Keratinocyte (primary cell): Measurements from ENCODE around the gene CAPN1. TPM values are rescaled to one million over a fixed set of nuclear protein-coding genes. Genes with fewer than 3 reads are reported as not detected.

ENCODE experiments used
- DNase-seq: peaks from one replicate; pipeline ENCODE4 v3.0.0-alpha.2; 2011; ENCODE audit warnings: low read depth, missing footprints, low spot score
- FAIRE-seq: peaks from 2 replicates; lab custom pipeline; 2011; peaks lifted over from hg19 to GRCh38; lab: Jason Lieb, UNC
- H2AFZ ChIP-seq: 2 replicates; pipeline ENCODE4 v1.6.0; 2012; ENCODE audit warnings: low read length, control low read depth, inconsistent platforms; ENCODE audit not compliant: control insufficient read depth
- H3K27ac ChIP-seq: 2 replicates; pipeline ENCODE4 v1.5.1; 2011; ENCODE audit warnings: low read length; ENCODE audit not compliant: control insufficient read depth, insufficient read depth
- H3K27me3 ChIP-seq: 3 replicates; pipeline ENCODE4 v1.6.0; 2011; ENCODE audit warnings: low read length; ENCODE audit not compliant: control insufficient read depth, insufficient read depth; ENCODE audit errors: extremely low read depth
- H3K36me3 ChIP-seq, 2 experiments: 2 replicates in 1 of 2; 3 replicates in 1 of 2; pipeline ENCODE4 v1.5.1; 2011; ENCODE audit warnings: low read length in 2 of 2, mild to moderate bottlenecking in 1 of 2; ENCODE audit not compliant: control insufficient read depth in 2 of 2, insufficient read depth in 2 of 2; ENCODE audit errors: extremely low read depth in 1 of 2
- H3K4me1 ChIP-seq: 3 replicates; pipeline ENCODE4 v1.5.1; 2011; ENCODE audit warnings: low read length; ENCODE audit not compliant: control insufficient read depth, insufficient read depth; ENCODE audit errors: extremely low read depth
- H3K4me2 ChIP-seq: 3 replicates; pipeline ENCODE4 v1.6.0; 2011; ENCODE audit warnings: low read depth, low read length; ENCODE audit not compliant: control insufficient read depth, insufficient read depth; ENCODE audit errors: extremely low read depth
- H3K4me3 ChIP-seq, 3 experiments: fragments of 200-600 bp in 1 of 3; sonication (generic) in 1 of 3; 2 replicates in 2 of 3; 3 replicates in 1 of 3; pipeline ENCODE4 v1.5.1; 2011 to 2016; ENCODE audit warnings: low read length in 3 of 3, mild to moderate bottlenecking in 3 of 3, control low read depth in 2 of 3, inconsistent platforms in 1 of 3, low read depth in 1 of 3, mixed read lengths in 1 of 3, mixed run types in 1 of 3, moderate library complexity in 1 of 3; ENCODE audit not compliant: control insufficient read depth in 2 of 3, insufficient read depth in 2 of 3; ENCODE audit errors: extremely low read depth in 1 of 3
- H3K79me2 ChIP-seq: 2 replicates; pipeline ENCODE4 v1.6.0; 2012; ENCODE audit warnings: low read length; ENCODE audit not compliant: control insufficient read depth, insufficient read depth
- H3K9ac ChIP-seq: 3 replicates; pipeline ENCODE4 v1.6.0; 2011; ENCODE audit warnings: low read length; ENCODE audit not compliant: control insufficient read depth, insufficient read depth; ENCODE audit errors: extremely low read depth
- H3K9me1 ChIP-seq: 3 replicates; pipeline ENCODE4 v1.6.0; 2011; ENCODE audit warnings: low read length; ENCODE audit not compliant: control insufficient read depth, insufficient read depth; ENCODE audit errors: extremely low read depth
- H3K9me3 ChIP-seq: 2 replicates; pipeline ENCODE4 v1.5.1; 2012; ENCODE audit warnings: low read depth, low read length; ENCODE audit not compliant: control insufficient read depth
- H4K20me1 ChIP-seq: 3 replicates; pipeline ENCODE4 v1.6.0; 2011; ENCODE audit warnings: low read length; ENCODE audit not compliant: control insufficient read depth, insufficient read depth; ENCODE audit errors: extremely low read depth
- EZH2 ChIP-seq: IDR thresholded peaks from one replicate; pipeline ENCODE4 v1.6.1; 2012; ENCODE audit warnings: inconsistent platforms, mild to moderate bottlenecking, low read length, moderate library complexity
- dilution Hi-C: fragments of 300-500 bp; cut with MboI; formaldehyde crosslinking; loops from one replicate; pipeline ENCODE4 v1.7.0; 2020; ENCODE audit warnings: low sequenced_read_pairs; ENCODE audit not compliant: extremely low pct_ligation_motif_present
- polyA plus RNA-seq, 5 experiments: library from polyadenylated mRNA; depleted of rRNA in 3 of 5; stranded (reverse) in 3 of 5; stranded (forward) in 1 of 5; unstranded in 1 of 5; fragments of >200 nt; gene quantifications; 1 replicate in 1 of 5; 2 replicates in 3 of 5; 3 replicates in 1 of 5; pipeline versions ENCODE4 v1.2.1 to v1.2.3, GENCODE V29; 2011 to 2012; ENCODE audit warnings: missing spikeins in 2 of 5, low read depth in 1 of 5, low replicate concordance in 1 of 5
- TF ChIP-seq, protein P1 (sequence below), 3 experiments: IDR thresholded peaks in 1 of 3; conservative IDR thresholded peaks in 1 of 3; optimal IDR thresholded peaks in 1 of 3; 2 replicates in 2 of 3; 3 replicates in 1 of 3; pipeline versions ENCODE3 to v1.5.1; 2011; ENCODE audit warnings: low read length in 3 of 3, mild to moderate bottlenecking in 3 of 3, moderate library complexity in 2 of 3, control low read depth in 1 of 3, inconsistent platforms in 1 of 3; ENCODE audit not compliant: insufficient read depth in 2 of 3; ENCODE audit errors: extremely low read depth in 1 of 3

CAPN1 gene
- polyA plus RNA-seq, 1 donor (not counting 4 experiments of a cell fraction or from before 2014, with no cell fraction given) = 250 TPM

DNA sequence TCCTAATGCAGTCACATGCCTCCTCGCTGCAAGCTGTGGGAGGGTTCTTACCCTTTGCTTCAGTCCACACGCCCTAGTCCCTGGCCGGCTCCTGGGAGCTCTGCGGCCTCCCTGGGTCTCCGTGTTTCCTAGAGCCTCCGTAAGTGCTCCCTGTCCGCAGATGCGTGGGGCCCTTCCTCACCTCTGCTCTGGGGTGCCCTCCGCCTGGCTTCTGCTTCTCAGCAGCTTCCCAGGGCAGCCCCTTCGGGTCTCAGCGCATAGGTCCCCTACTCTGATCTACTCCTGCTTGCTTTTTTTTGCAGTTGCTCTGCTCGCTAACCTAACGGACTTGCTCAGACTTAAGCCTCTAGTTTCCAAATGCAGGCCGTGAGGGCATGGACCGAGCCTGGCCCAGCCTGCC is 22.4 kb downstream of the CAPN1 start:
- Histone ChIP-seq H3K4me3 (no peak overlapping the region), H3K79me2 (peaks cover 4% of the 10 kb centered on the region), H3K9me1 (no peaks in the 10 kb centered on the region), H2AFZ (no peak overlapping the region), H3K9ac (no peak overlapping the region), H4K20me1 (peaks cover 6% of the 10 kb centered on the region), H3K27me3 (no peaks in the 10 kb centered on the region), H3K4me2 (no peak overlapping the region), H3K4me1 (no peaks in the 10 kb centered on the region), H3K36me3 (peaks cover 45 to 58% of the 10 kb centered on the region in 2 experiments), H3K9me3 (no peaks in the 10 kb centered on the region), H3K27ac (no peak overlapping the region)
- DNase-seq (no peak), FAIRE-seq (no peak)
- TF ChIP-seq, protein P1, sequence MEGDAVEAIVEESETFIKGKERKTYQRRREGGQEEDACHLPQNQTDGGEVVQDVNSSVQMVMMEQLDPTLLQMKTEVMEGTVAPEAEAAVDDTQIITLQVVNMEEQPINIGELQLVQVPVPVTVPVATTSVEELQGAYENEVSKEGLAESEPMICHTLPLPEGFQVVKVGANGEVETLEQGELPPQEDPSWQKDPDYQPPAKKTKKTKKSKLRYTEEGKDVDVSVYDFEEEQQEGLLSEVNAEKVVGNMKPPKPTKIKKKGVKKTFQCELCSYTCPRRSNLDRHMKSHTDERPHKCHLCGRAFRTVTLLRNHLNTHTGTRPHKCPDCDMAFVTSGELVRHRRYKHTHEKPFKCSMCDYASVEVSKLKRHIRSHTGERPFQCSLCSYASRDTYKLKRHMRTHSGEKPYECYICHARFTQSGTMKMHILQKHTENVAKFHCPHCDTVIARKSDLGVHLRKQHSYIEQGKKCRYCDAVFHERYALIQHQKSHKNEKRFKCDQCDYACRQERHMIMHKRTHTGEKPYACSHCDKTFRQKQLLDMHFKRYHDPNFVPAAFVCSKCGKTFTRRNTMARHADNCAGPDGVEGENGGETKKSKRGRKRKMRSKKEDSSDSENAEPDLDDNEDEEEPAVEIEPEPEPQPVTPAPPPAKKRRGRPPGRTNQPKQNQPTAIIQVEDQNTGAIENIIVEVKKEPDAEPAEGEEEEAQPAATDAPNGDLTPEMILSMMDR (optimal IDR thresholded peaks at IDR 0.05 in 1 of 3, IDR thresholded peaks at IDR 0.05 in 1 of 3, conservative IDR thresholded peaks at IDR 0.05 in 1 of 3; ENCODE audit: extremely low read depth in 1 of 3, insufficient read depth in 2 of 3, low read length in 3 of 3) = no peak
- no peak for TF ChIP-seq EZH2
- dilution Hi-C loops = no loop called here

DNA sequence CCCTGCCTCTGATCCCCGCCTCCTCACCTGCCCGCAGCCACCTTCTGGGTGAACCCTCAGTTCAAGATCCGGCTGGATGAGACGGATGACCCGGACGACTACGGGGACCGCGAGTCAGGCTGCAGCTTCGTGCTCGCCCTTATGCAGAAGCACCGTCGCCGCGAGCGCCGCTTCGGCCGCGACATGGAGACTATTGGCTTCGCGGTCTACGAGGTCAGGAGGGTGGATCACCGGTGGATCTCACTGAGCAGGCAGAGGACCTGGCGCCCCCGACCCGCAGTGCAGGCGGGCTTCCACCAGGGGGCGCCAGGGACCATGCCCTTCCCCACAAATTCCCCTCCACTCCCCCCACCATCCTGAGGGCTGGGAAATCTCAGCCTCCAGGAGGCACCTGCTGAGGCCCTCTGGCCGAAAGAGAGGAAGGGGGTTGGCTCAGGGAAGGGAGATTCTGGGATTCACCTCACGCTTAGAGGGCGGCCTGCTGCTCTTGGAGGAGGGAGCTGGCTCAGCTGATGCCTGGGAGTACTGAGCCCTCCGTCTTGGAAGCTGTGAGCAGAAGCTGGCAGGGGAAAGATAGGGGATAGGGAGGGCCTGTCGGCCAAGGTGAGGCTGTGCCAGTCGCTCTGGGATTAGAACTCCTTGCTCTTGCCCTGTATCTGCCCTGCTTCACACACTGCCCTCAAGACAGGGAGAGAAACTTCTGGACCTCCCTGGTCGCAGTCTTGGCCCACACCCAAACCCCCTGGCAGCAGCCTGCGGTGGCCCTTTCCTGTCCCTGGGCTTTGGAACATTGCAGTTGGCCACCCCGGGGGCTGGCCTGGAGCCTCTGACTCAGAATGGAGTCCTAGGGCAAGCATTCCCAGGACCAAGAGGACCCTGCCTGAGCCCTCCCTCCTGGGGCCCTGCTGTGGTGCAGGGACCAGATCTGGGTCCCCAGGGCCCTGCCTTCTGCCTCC is 23.2 kb downstream of the CAPN1 start:
- Histone ChIP-seq H2AFZ (no peak overlapping the region), H3K9ac (no peak overlapping the region), H3K9me1 (no peaks in the 10 kb centered on the region), H3K4me2 (no peak overlapping the region), H3K79me2 (peaks cover 4% of the 10 kb centered on the region), H3K36me3 (peaks cover 51 to 57% of the 10 kb centered on the region in 2 experiments), H3K9me3 (no peaks in the 10 kb centered on the region), H3K4me3 (no peak overlapping the region), H3K4me1 (no peaks in the 10 kb centered on the region), H4K20me1 (peaks cover 6% of the 10 kb centered on the region), H3K27me3 (no peaks in the 10 kb centered on the region), H3K27ac (no peak overlapping the region)
- dilution Hi-C loops = no loop called here
- no peak for DNase-seq
- no peak for TF ChIP-seq EZH2
- TF ChIP-seq, protein P1 (optimal IDR thresholded peaks at IDR 0.05 in 1 of 3, IDR thresholded peaks at IDR 0.05 in 1 of 3, conservative IDR thresholded peaks at IDR 0.05 in 1 of 3; ENCODE audit: extremely low read depth in 1 of 3, insufficient read depth in 2 of 3, low read length in 3 of 3) = peak; percentile 74 to 94 (median 83)
- FAIRE-seq = no peak
